HEK293T (cell line): ENCODE results near the gene CPXM1.

Source experiments
- FOXK2 ChIP-seq: fragments of 450-650 bp; IDR thresholded peaks from 2 replicates; pipeline ENCODE4 v1.6.1; 2016; ENCODE audit warnings: mild to moderate bottlenecking
- HDGF ChIP-seq: fragments of 450-650 bp; IDR thresholded peaks from 2 replicates; pipeline ENCODE4 v1.6.1; 2017; ENCODE audit warnings: antibody characterized with exemption, borderline replicate concordance
- SUZ12 ChIP-seq: fragments of 450-650 bp; IDR thresholded peaks from 2 replicates; pipeline ENCODE4 v1.6.1; 2016; ENCODE audit warnings: mild to moderate bottlenecking

DNA sequence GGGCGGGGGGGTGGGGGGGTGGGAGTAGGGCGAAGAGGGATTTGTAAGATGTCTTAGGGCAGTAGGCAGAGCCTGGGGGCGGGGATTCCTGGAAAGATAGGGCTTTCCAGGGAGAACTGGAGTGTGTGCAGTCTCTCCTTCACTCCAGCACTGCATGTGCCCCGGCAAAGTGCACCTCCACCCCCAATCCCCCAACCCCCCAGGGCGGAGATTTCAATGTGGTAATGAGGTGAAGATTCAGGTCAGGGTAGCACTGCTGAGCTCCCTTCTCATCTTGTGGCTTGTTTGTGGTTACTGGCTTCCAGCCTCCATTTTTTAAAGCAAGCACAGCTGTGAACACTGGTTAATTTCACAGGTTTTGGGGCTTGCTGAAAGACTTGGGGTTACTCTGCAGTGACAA, 21.6 kb upstream of the CPXM1 start:
- TF ChIP-seq SUZ12 (no peak), HDGF (no peak), FOXK2 (no peak)
